Measurements from ENCODE around the gene MROH7. TPM values are rescaled to one million over a fixed set of nuclear protein-coding genes. Genes with fewer than 3 reads are reported as not detected.
A peak's percentile ranks its signal among the peaks of the same experiment; 100 is the strongest.

MROH7 gene
- total RNA-seq, 6 experiments from 2014 or later: 0.09 TPM; not detected in 5

GRCh38 chr1:54671985-54672608 lies 30.5 kb downstream of the MROH7 start:
- Mint-ChIP-seq H3K36me3 (ENCODE audit: low read depth) (0 out of 2 replicates have a peak, but pooled peaks cover 7% of the 10 kb centered on the region), H3K4me3 (no peak overlapping the region), H3K4me1 (ENCODE audit: low read depth) (no peaks in the 10 kb centered on the region), H3K27me3 (ENCODE audit: insufficient read depth) (peaks cover 25% of the 10 kb centered on the region), H3K9me3 (peaks cover 9% of the 10 kb centered on the region; the same call in 1 of the 2 replicates), H3K27ac (no peak overlapping the region)
- TF ChIP-seq CTCF (IDR thresholded peaks at IDR 0.05): peak; percentile 93
- DNase-seq: peak; percentile 44

GRCh38 chr1:54678776-54679643 lies 37.4 kb downstream of the MROH7 start:
- H3K27ac Mint-ChIP-seq: no peak overlapping the region
- H3K9me3 Mint-ChIP-seq: no peaks in the 10 kb centered on the region
- no peak overlapping the region for H3K4me3 Mint-ChIP-seq
- H3K4me1 Mint-ChIP-seq (ENCODE audit: low read depth): no peaks in the 10 kb centered on the region
- no peaks in the 10 kb centered on the region for H3K36me3 Mint-ChIP-seq (ENCODE audit: low read depth)
- no peak for TF ChIP-seq CTCF (IDR thresholded peaks at IDR 0.05)
- H3K27me3 Mint-ChIP-seq (ENCODE audit: insufficient read depth): peaks cover 29% of the 10 kb centered on the region
- no peak for DNase-seq

- no peak overlapping the region for H3K27ac Mint-ChIP-seq
These were observed 38.1 kb downstream of the MROH7 start for GRCh38 chr1:54679706-54680105.

GRCh38 chr1:54680387-54680786 lies 38.8 kb downstream of the MROH7 start:
- H3K36me3 Mint-ChIP-seq (ENCODE audit: low read depth): no peaks in the 10 kb centered on the region
- H3K27me3 Mint-ChIP-seq (ENCODE audit: insufficient read depth): peaks cover 34% of the 10 kb centered on the region
- DNase-seq: no peak
- peak overlapping the region; percentile 44; the same call in 1 of the 2 replicates for H3K27ac Mint-ChIP-seq
- no peak overlapping the region for H3K4me3 Mint-ChIP-seq
- H3K4me1 Mint-ChIP-seq (ENCODE audit: low read depth): no peaks in the 10 kb centered on the region
- no peaks in the 10 kb centered on the region for H3K9me3 Mint-ChIP-seq
- no peak for TF ChIP-seq CTCF (IDR thresholded peaks at IDR 0.05)

More at GRCh38 chr1:54679706-54680105, 38.1 kb downstream of the MROH7 start:
- Mint-ChIP-seq H3K27me3 (ENCODE audit: insufficient read depth) (peaks cover 32% of the 10 kb centered on the region), H3K9me3 (no peaks in the 10 kb centered on the region), H3K4me3 (no peak overlapping the region), H3K4me1 (ENCODE audit: low read depth) (no peaks in the 10 kb centered on the region), H3K36me3 (ENCODE audit: low read depth) (no peaks in the 10 kb centered on the region)
- TF ChIP-seq CTCF (IDR thresholded peaks at IDR 0.05): no peak
- DNase-seq: no peak

- peaks cover 40% of the 10 kb centered on the region for H3K27me3 Mint-ChIP-seq (ENCODE audit: insufficient read depth)
- H3K4me1 Mint-ChIP-seq (ENCODE audit: low read depth): no peaks in the 10 kb centered on the region
- TF ChIP-seq CTCF (IDR thresholded peaks at IDR 0.05): no peak
- DNase-seq: peak; percentile 8
- no peaks in the 10 kb centered on the region for H3K36me3 Mint-ChIP-seq (ENCODE audit: low read depth)
- H3K27ac Mint-ChIP-seq: no peak overlapping the region
- H3K4me3 Mint-ChIP-seq: no peak overlapping the region
- H3K9me3 Mint-ChIP-seq: no peaks in the 10 kb centered on the region
These were observed 39.8 kb downstream of the MROH7 start for GRCh38 chr1:54681358-54681757.
